Heart left ventricle (tissue), 16 donors: ENCODE measurements around the gene C7orf57. TPM values are rescaled to one million over a fixed set of nuclear protein-coding genes. Genes with fewer than 3 reads are reported as not detected.
A peak's percentile ranks its signal among the peaks of the same experiment; 100 is the strongest.

ENCODE experiments used
- ATAC-seq, 4 donors: fragments of 200-7000 bp; cut with Tn5 transposase; one replicate each; pipeline ENCODE4 v1.9.1; 2020 to 2022; ENCODE audit warnings: moderate library complexity in 4 of 4, mild to moderate bottlenecking in 3 of 4, moderate number of reproducible peaks in 1 of 4
- DNase-seq, 5 donors: peaks; one replicate each; pipeline ENCODE4 v3.0.0-alpha.2; 2020
- H3K27ac ChIP-seq, 12 donors: fragments of 200-600 bp; sonication (generic) in 4 of 12; one replicate each; pipeline versions ENCODE4 v1.5.0 to v1.8.0; 2016 to 2022; ENCODE audit warnings: mild to moderate bottlenecking in 2 of 12
- H3K27me3 ChIP-seq, 9 donors: fragments of 200-600 bp; sonication (generic) in 2 of 9; one replicate each; pipeline versions ENCODE4 v1.5.1 to v1.8.0; 2016 to 2022; ENCODE audit warnings: mild to moderate bottlenecking in 3 of 9
- H3K36me3 ChIP-seq, 9 donors: fragments of 200-600 bp; sonication (generic) in 2 of 9; one replicate each; pipeline versions ENCODE4 v1.5.0 to v1.8.0; 2018 to 2022; ENCODE audit warnings: mild to moderate bottlenecking in 2 of 9
- H3K4me1 ChIP-seq, 12 donors: fragments of 200-600 bp; sonication (generic) in 4 of 12; one replicate each; pipeline versions ENCODE4 v1.5.0 to v1.8.0; 2016 to 2022; ENCODE audit warnings: mild to moderate bottlenecking in 3 of 12
- H3K4me3 ChIP-seq, 12 donors: fragments of 200-600 bp; sonication (generic) in 4 of 12; one replicate each; pipeline versions ENCODE4 v1.5.0 to v1.8.0; 2017 to 2022; ENCODE audit warnings: mild to moderate bottlenecking in 9 of 12, moderate library complexity in 4 of 12
- H3K9me3 ChIP-seq, 12 donors: fragments of 200-600 bp; sonication (generic) in 4 of 12; one replicate each; pipeline versions ENCODE4 v1.5.0 to v1.8.0; 2016 to 2022; ENCODE audit warnings: mild to moderate bottlenecking in 1 of 12
- POLR2A ChIP-seq, 2 donors: fragments of 450-650 bp; IDR thresholded peaks; one replicate each; pipeline ENCODE4 v1.6.1; 2017; ENCODE audit warnings: antibody characterized with exemption in 2 of 2, mild to moderate bottlenecking in 2 of 2, moderate library complexity in 2 of 2
- WGBS, 4 donors: extraction: QIAGEN DNeasy Blood & Tissue Kit in 2 of 4; methylation state at CpG; one replicate each; pipeline versions ENCODE4 v1.1.5 to v1.1.7; 2013 to 2018; 5-methylcytosine and 5-hydroxymethylcytosine counted together
- intact Hi-C, 10 donors: fragments of 100-400 bp; cut with DNase I; formaldehyde crosslinking; loops; one replicate each; pipeline versions ENCODE4 v1.11.1 to v1.14.2; 2022
- polyA plus RNA-seq, 2 donors: library from polyadenylated mRNA; stranded (reverse); fragments of 200-250 nt; gene quantifications; one replicate each; pipeline ENCODE4 v1.2.3, GENCODE V29; 2013
- total RNA-seq, 9 donors: library from RNA; depleted of rRNA in 2 of 9; stranded (reverse); fragments of >200 nt in 2 of 9; fragmentation: NEBNext Ultra II Directional in 3 of 9; extraction: Animal tissue kit (Norgen Biotek cat#: 25700) in 3 of 9; gene quantifications; one replicate each; pipeline versions ENCODE4 v1.1.0 to v1.2.4, GENCODE V29; 2016 to 2023
- TF ChIP-seq, protein P1 (sequence below), 12 donors: fragments of 200-600 bp; sonication (generic) in 4 of 12; IDR thresholded peaks; one replicate each; pipeline versions ENCODE4 v1.5.0 to v1.8.0; 2018 to 2022; ENCODE audit warnings: antibody characterized with exemption in 12 of 12, mild to moderate bottlenecking in 5 of 12
- donor health status: ischemic (EF 13 %, LVEDD 7.1; RV severe dilation, severe dysfunction).
- donor health status: healthy with polysubstance abuse.
- donor health status: DM: no; HTN: yes; CAD: no.
- donor health status: DM: no; HTN: no; CAD: no.
- donor health status: ischemic (EF 25% LVEDD 6.9; RV normal size, moderate dysfunction).
- donor health status: ischemic (EF 25% LVEDD 5.7; RV mildly dilated, moderate dysfunction).
- donor health status: healthy.
- donor health status: DM: yes; HTN: yes; CAD: no.
- donor health status: ischemic (EF 35%, LVEDD 5.7; RV mildly dilated, moderate dysfunction).
- donor health status: nonischemic (EF 11% LVEDD 7.7; RV severe dilation, severe dysfunction).
- donor health status: DM: yes; HTN: yes; CAD: no.
- donor health status: PGD.
- donor health status: ischemic (EF 29% LVEDD 5.4; RV normal size, mild dysfunction).
- donor health status: nonischemic (EF 23%, LVEDD 6.1; RV moderate dilation, normal function).

C7orf57 gene
- total and polyA plus RNA-seq, 11 donors = 0.03 to 0.27 TPM; not detected in 9

DNA sequence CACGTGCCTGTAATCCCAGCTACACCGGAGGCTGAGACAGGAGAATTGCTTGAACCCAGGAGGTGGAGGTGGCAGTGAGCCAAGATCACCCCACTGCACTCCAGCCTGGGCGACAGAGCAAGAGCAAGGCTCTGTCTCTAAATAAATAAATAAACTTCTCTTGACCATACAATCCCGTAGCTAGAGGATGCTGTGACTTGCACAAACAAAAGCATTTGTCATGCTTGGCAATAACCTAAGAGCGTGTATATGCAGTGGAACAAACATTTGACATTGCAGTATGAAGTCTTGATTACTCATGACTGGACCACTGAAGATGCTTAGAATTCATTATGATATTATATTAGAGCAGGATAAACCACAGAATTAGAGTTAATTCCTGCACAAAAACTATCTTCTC, 1.4 kb upstream of the C7orf57 start:
- Histone ChIP-seq H3K27ac (no peak overlapping the region), H3K36me3 (no peaks in the 10 kb centered on the region), H3K4me3 (no peak overlapping the region), H3K27me3 (peaks cover 0 to 43% (median 10%) of the 10 kb centered on the region in 9 donors), H3K9me3 (no peaks in the 10 kb centered on the region), H3K4me1 (peaks cover 0 to 15% (median 10%) of the 10 kb centered on the region in 12 donors)
- ATAC-seq (no peak), DNase-seq (no peak)
- TF ChIP-seq POLR2A (IDR thresholded peaks at IDR 0.05) = no peak
- TF ChIP-seq, protein P1, sequence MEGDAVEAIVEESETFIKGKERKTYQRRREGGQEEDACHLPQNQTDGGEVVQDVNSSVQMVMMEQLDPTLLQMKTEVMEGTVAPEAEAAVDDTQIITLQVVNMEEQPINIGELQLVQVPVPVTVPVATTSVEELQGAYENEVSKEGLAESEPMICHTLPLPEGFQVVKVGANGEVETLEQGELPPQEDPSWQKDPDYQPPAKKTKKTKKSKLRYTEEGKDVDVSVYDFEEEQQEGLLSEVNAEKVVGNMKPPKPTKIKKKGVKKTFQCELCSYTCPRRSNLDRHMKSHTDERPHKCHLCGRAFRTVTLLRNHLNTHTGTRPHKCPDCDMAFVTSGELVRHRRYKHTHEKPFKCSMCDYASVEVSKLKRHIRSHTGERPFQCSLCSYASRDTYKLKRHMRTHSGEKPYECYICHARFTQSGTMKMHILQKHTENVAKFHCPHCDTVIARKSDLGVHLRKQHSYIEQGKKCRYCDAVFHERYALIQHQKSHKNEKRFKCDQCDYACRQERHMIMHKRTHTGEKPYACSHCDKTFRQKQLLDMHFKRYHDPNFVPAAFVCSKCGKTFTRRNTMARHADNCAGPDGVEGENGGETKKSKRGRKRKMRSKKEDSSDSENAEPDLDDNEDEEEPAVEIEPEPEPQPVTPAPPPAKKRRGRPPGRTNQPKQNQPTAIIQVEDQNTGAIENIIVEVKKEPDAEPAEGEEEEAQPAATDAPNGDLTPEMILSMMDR (IDR thresholded peaks at IDR 0.05) = no peak
- 68 to 74% (median 73%) methylated on average over 5 of the region's 5 CpGs for WGBS, 4 donors
- intact Hi-C loops = loop anchor here in 1 of 10 donors (2.0 kb wide), 1 partner anchor 77 kb away; no protein-coding TSS in a partner anchor

GRCh38 chr7:48035967-48036478, 680 bp downstream of the C7orf57 start:
- intact Hi-C loops = loop anchor here in 8 of 10 donors (2.0 to 5.0 kb wide), 6 partner anchors 49 to 76 kb away; partner anchors contain the start of gene UPP1 (in 5 of the 8)
- WGBS, 4 donors = 1 to 3% (median 2%) methylated on average over 36 to 42 of the region's 42 CpGs

DNA sequence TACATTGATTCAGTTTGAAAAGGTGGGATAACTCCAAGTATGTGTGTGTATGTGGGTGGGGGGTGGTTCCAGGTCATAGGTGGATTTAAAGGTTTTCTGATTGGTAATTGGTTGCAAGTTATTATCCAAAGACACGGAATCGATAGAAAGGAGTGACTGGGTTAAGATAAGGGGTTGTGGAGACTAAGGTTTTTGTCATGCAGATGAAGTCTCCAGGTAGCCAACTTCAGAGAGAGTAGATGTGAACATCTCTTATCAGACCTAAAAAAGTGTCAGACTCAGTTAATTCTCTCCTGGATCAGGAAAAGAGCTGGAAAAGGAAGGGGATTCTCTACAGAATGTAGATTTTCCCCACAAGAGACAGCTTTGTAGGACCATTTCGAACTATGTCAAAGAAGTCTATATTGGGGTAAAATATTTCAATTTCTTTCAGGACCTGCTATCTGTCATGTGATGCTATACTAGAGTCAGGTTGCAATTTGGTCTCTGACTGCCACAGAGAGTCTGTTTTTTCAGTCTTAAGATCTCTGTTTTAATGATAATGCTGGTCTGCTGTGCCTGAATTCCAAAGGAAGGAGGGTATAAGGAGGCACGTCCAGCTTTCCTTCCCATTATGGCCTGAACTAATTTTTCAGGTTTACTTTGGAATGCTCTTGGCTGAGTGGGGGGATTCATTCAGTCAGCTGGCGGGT, 3.6 kb downstream of the C7orf57 start:
- Histone ChIP-seq H3K27ac (no peak overlapping the region), H3K4me3 (no peak overlapping the region), H3K9me3 (no peaks in the 10 kb centered on the region), H3K27me3 (peaks cover 0 to 27% (median 6%) of the 10 kb centered on the region in 9 donors), H3K36me3 (no peaks in the 10 kb centered on the region), H3K4me1 (peaks cover 0 to 15% (median 10%) of the 10 kb centered on the region in 12 donors)
- ATAC-seq (no peak), DNase-seq (no peak)
- no peak for TF ChIP-seq POLR2A (IDR thresholded peaks at IDR 0.05)
- TF ChIP-seq, protein P1 (IDR thresholded peaks at IDR 0.05) = no peak
- intact Hi-C loops = loop anchor here in 8 of 10 donors (5.0 kb wide), 4 partner anchors 48 to 73 kb away; partner anchors contain the start of gene UPP1 (in 5 of the 8)
- 49 to 63% (median 60%) methylated on average over 5 of the region's 5 CpGs for WGBS, 4 donors

More at GRCh38 chr7:48035967-48036478, 680 bp downstream of the C7orf57 start:
- DNase-seq (peak in 4 of 5 donors; percentile 25 to 71 (median 54)), ATAC-seq (peak in 3 of 4 donors; percentile 29 to 58 (median 30))
- H3K4me1 ChIP-seq = peaks cover 0 to 15% (median 10%) of the 10 kb centered on the region in 12 donors
- H3K4me3 ChIP-seq = peak overlapping the region; percentile 47 to 70 (median 61)
- no peak overlapping the region for H3K27ac ChIP-seq
- no peak for TF ChIP-seq POLR2A (IDR thresholded peaks at IDR 0.05)
- TF ChIP-seq, protein P1 (IDR thresholded peaks at IDR 0.05) = no peak
- no peaks in the 10 kb centered on the region for H3K9me3 ChIP-seq
- peaks cover 0 to 34% (median 6%) of the 10 kb centered on the region in 9 donors for H3K27me3 ChIP-seq
- no peaks in the 10 kb centered on the region for H3K36me3 ChIP-seq

GRCh38 chr7:48040944-48041652, 5.8 kb downstream of the C7orf57 start:
- 89 to 96% (median 95%) methylated on average over 18 of the region's 18 CpGs for WGBS, 4 donors
- no peak for DNase-seq
- H3K4me1 ChIP-seq = peaks cover 0 to 4% (median 2%) of the 10 kb centered on the region in 12 donors
- no peak for ATAC-seq
- TF ChIP-seq, protein P1 (IDR thresholded peaks at IDR 0.05) = no peak
- TF ChIP-seq POLR2A (IDR thresholded peaks at IDR 0.05) = no peak
- H3K36me3 ChIP-seq = no peaks in the 10 kb centered on the region
- no peaks in the 10 kb centered on the region for H3K9me3 ChIP-seq
- H3K27me3 ChIP-seq = peaks cover 0 to 14% (median 0%) of the 10 kb centered on the region in 9 donors
- H3K4me3 ChIP-seq = no peak overlapping the region
- H3K27ac ChIP-seq = no peak overlapping the region
- intact Hi-C loops = no loop called here
